CD4-positive, CD25-positive, alpha-beta regulatory T cell (primary cell): ENCODE measurements around the gene CYB5D1. TPM values are rescaled to one million over a fixed set of nuclear protein-coding genes. Genes with fewer than 3 reads are reported as not detected.
A peak's percentile ranks its signal among the peaks of the same experiment; 100 is the strongest.

Experiments
- ATAC-seq, 2 donors: fragments of 150-1000 bp; cut with Tn5 transposase; one replicate each; pipeline ENCODE4 v1.10.0; 2021; ENCODE audit warnings: low read depth in 2 of 2, moderate number of reproducible peaks in 2 of 2, moderate library complexity in 1 of 2
- DNase-seq, 3 donors: peaks; one replicate each; pipeline versions ENCODE4 v3.0.0 to v3.0.0-alpha.2; 2012 to 2022; ENCODE audit warnings: mixed read lengths in 1 of 3
- H3K27ac ChIP-seq: one replicate; pipeline ENCODE4 v1.7.0; 2013; ENCODE audit warnings: mild to moderate bottlenecking, low read length; ENCODE audit not compliant: insufficient read depth, poor library complexity, severe bottlenecking
- H3K27me3 ChIP-seq: one replicate; pipeline ENCODE4 v1.7.0; 2013; ENCODE audit warnings: low read length; ENCODE audit not compliant: control insufficient read depth, insufficient read depth
- H3K36me3 ChIP-seq: one replicate; pipeline ENCODE4 v1.7.0; 2013; ENCODE audit warnings: mild to moderate bottlenecking, low read length, moderate library complexity; ENCODE audit not compliant: control insufficient read depth, insufficient read depth
- H3K4me1 ChIP-seq: 2 replicates; pipeline ENCODE4 v1.7.0; 2013; ENCODE audit warnings: mild to moderate bottlenecking, low read length; ENCODE audit not compliant: insufficient read depth, control insufficient read depth, poor library complexity, severe bottlenecking
- H3K4me3 ChIP-seq: one replicate; pipeline ENCODE4 v1.7.0; 2013; ENCODE audit warnings: low read depth, mild to moderate bottlenecking, low read length, moderate library complexity
- H3K9me3 ChIP-seq, 2 experiments: 1 replicate in 1 of 2; 2 replicates in 1 of 2; pipeline ENCODE4 v1.7.0; 2013; ENCODE audit warnings: low read length in 2 of 2, mild to moderate bottlenecking in 1 of 2, moderate library complexity in 1 of 2; ENCODE audit not compliant: control insufficient read depth in 2 of 2
- H3K27ac Mint-ChIP-seq, 3 donors: one replicate each; pipeline ENCODE4 v1.8.0; 2020 to 2022; ENCODE audit warnings: mild to moderate bottlenecking in 3 of 3, mixed read lengths in 3 of 3, moderate library complexity in 2 of 3
- H3K27me3 Mint-ChIP-seq: one replicate; pipeline ENCODE4 v1.8.0; 2022; ENCODE audit warnings: mild to moderate bottlenecking, mixed read lengths
- H3K36me3 Mint-ChIP-seq: one replicate; pipeline ENCODE4 v1.8.0; 2020; ENCODE audit warnings: mixed read lengths
- H3K4me1 Mint-ChIP-seq, 4 donors: one replicate each; pipeline ENCODE4 v1.8.0; 2020 to 2022; ENCODE audit warnings: mixed read lengths in 4 of 4, mild to moderate bottlenecking in 1 of 4
- H3K4me3 Mint-ChIP-seq, 4 donors: one replicate each; pipeline ENCODE4 v1.8.0; 2020 to 2022; ENCODE audit warnings: mild to moderate bottlenecking in 4 of 4, mixed read lengths in 4 of 4, moderate library complexity in 3 of 4
- H3K9me3 Mint-ChIP-seq, 7 donors: one replicate each; pipeline ENCODE4 v1.8.0; 2020 to 2022; ENCODE audit warnings: mixed read lengths in 7 of 7, mild to moderate bottlenecking in 3 of 7, moderate library complexity in 2 of 7
- polyA plus RNA-seq, 4 donors: library from polyadenylated mRNA; unstranded; fragments of 300-500 nt; fragmentation: Illumina TruSeq; gene quantifications; one replicate each; pipeline ENCODE4 v1.2.3, GENCODE V29; 2021
- total RNA-seq: library from RNA; stranded (reverse); gene quantifications from one replicate; pipeline ENCODE4 v1.2.3, GENCODE V29; 2022

Gene CYB5D1
- total and polyA plus RNA-seq, 5 donors from 2014 or later, result 3.1 to 11.8 (median 5.3) TPM

DNA sequence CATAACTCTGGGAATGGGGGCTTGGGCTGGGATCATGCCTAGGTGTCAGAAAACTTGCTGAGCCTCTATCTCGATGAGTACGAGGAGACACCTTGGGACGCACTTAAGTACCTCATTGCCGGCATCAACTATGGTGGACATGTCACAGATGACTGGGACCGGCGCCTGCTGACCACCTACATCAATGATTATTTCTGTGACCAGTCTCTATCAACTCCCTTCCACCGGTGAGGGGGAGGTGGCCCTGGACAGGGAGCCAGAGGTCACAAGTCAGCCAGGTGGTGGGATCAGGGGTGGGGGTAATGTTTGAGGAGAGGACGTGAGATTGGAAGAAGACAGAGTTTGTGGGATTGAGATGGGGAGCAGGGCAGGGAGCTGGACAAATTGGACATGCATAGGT, 27.2 kb upstream of the CYB5D1 start:
- Histone ChIP-seq H3K27me3 (no peaks in the 10 kb centered on the region), H3K9me3 (no peaks in the 10 kb centered on the region), H3K4me1 (peaks cover 16% of the 10 kb centered on the region), H3K4me3 (no peak overlapping the region), H3K36me3 (no peaks in the 10 kb centered on the region), H3K27ac (no peak overlapping the region)
- H3K36me3 Mint-ChIP-seq, result no peaks in the 10 kb centered on the region
- DNase-seq, result no peak
- H3K9me3 Mint-ChIP-seq, result peaks cover 0 to 1% (median 0%) of the 10 kb centered on the region in 7 donors
- H3K4me3 Mint-ChIP-seq, result peak overlapping the region in 1 of 4 donors; percentile 37
- ATAC-seq, result no peak
- peaks cover 34% of the 10 kb centered on the region for H3K27me3 Mint-ChIP-seq
- no peak overlapping the region for H3K27ac Mint-ChIP-seq
- peaks cover 0 to 9% (median 8%) of the 10 kb centered on the region in 4 donors for H3K4me1 Mint-ChIP-seq

DNA sequence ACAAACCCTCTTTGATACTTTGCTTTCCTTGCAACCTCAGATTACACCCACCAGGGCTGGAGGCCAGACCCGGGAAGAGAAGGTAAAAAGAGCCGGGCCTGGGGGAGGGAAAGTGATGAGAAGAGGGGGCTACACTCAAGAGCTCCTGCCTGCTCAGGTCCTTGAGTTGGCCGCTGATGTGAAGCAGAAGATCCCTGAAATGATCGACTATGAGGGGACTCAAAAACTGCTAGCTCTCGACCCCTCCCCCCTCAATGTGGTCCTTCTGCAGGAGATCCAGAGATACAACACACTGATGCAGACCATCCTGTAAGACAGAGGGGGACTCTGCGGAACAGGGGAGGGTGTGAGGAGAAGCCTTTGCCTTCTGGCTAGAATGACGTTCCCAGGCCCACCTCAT, 26.6 kb upstream of the CYB5D1 start:
- Mint-ChIP-seq H3K36me3 (no peaks in the 10 kb centered on the region), H3K4me3 (peak overlapping the region in 2 of 4 donors; percentile 37 to 58), H3K27ac (no peak overlapping the region), H3K27me3 (peaks cover 34% of the 10 kb centered on the region), H3K9me3 (peaks cover 0 to 1% (median 0%) of the 10 kb centered on the region in 7 donors), H3K4me1 (peaks cover 0 to 12% (median 9%) of the 10 kb centered on the region in 4 donors)
- no peak for DNase-seq
- no peak for ATAC-seq
- H3K9me3 ChIP-seq, result no peaks in the 10 kb centered on the region
- no peaks in the 10 kb centered on the region for H3K36me3 ChIP-seq
- no peaks in the 10 kb centered on the region for H3K27me3 ChIP-seq
- H3K4me1 ChIP-seq, result peaks cover 22% of the 10 kb centered on the region
- no peak overlapping the region for H3K4me3 ChIP-seq
- no peak overlapping the region for H3K27ac ChIP-seq

DNA sequence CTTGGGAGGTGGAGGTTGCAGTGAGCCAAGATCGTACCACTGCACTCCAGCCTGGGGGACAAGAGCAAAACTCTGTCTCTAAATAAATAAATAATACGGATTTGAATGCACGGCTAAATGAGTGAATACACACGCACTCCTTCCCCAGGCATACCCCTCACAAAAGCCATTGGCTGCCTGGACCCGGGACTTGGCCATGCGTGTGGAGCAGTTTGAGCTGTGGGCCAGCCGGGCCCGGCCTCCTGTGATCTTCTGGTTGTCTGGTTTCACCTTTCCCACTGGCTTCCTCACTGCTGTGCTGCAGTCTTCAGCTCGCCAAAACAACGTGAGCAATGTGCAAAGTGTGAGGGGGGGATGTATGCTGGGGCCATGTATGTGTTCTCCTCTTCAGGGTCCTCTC, 25.4 kb upstream of the CYB5D1 start:
- DNase-seq (no peak), ATAC-seq (no peak)
- Mint-ChIP-seq H3K36me3 (no peaks in the 10 kb centered on the region), H3K27me3 (peaks cover 26% of the 10 kb centered on the region), H3K4me3 (peak overlapping the region; percentile 29 to 95 (median 64)), H3K27ac (peak overlapping the region in 1 of 3 donors; percentile 20), H3K9me3 (peaks cover 0 to 1% (median 0%) of the 10 kb centered on the region in 7 donors), H3K4me1 (peaks cover 2 to 24% (median 16%) of the 10 kb centered on the region in 4 donors)
- Histone ChIP-seq H3K4me1 (peaks cover 34% of the 10 kb centered on the region), H3K27ac (no peak overlapping the region), H3K36me3 (no peaks in the 10 kb centered on the region), H3K9me3 (no peaks in the 10 kb centered on the region), H3K27me3 (no peaks in the 10 kb centered on the region), H3K4me3 (no peak overlapping the region)

DNA sequence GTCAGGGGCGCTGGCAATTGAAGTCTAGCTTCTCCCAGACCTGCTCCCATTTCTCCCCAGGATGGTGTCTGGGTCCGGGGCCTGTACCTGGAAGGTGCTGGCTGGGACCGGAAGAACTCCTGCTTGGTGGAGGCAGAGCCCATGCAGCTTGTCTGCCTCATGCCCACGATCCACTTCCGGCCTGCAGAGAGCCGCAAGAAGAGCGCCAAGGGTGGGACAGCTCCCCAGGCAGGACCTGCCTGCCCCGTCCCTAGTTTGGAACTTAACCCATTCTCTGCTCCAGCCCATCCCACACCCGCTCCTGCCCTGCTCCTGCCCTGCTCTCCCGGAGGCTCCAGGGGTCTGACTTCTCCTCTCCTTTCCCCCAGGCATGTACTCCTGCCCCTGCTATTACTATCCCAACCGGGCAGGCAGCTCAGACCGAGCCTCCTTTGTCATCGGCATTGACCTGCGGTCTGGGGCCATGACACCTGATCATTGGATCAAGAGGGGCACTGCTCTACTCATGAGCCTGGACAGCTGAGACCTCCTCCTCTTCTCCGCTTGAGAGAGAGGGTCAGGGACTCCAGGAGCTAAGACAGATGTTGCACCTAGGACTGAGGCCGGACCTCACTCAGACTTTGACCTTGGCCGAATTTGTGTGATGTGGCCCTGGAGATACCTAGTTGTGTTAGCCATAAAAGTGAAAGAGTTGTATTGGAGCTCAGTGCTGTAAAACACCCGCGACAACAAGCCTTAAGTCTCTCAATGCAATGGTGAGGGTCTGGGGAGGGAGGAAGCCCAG, 24.6 kb upstream of the CYB5D1 start:
- Histone ChIP-seq H3K4me1 (peaks cover 40% of the 10 kb centered on the region), H3K27me3 (no peaks in the 10 kb centered on the region), H3K9me3 (no peaks in the 10 kb centered on the region), H3K4me3 (peak overlapping the region; percentile 50), H3K36me3 (no peaks in the 10 kb centered on the region), H3K27ac (peak overlapping the region; percentile 100)
- Mint-ChIP-seq H3K9me3 (peaks cover 0 to 1% (median 0%) of the 10 kb centered on the region in 7 donors), H3K4me1 (peaks cover 5 to 29% (median 20%) of the 10 kb centered on the region in 4 donors), H3K4me3 (peak overlapping the region; percentile 95 to 99 (median 98)), H3K27ac (peak overlapping the region; percentile 87 to 100 (median 96)), H3K36me3 (no peaks in the 10 kb centered on the region), H3K27me3 (peaks cover 19% of the 10 kb centered on the region)
- DNase-seq, result no peak
- ATAC-seq, result no peak

DNA sequence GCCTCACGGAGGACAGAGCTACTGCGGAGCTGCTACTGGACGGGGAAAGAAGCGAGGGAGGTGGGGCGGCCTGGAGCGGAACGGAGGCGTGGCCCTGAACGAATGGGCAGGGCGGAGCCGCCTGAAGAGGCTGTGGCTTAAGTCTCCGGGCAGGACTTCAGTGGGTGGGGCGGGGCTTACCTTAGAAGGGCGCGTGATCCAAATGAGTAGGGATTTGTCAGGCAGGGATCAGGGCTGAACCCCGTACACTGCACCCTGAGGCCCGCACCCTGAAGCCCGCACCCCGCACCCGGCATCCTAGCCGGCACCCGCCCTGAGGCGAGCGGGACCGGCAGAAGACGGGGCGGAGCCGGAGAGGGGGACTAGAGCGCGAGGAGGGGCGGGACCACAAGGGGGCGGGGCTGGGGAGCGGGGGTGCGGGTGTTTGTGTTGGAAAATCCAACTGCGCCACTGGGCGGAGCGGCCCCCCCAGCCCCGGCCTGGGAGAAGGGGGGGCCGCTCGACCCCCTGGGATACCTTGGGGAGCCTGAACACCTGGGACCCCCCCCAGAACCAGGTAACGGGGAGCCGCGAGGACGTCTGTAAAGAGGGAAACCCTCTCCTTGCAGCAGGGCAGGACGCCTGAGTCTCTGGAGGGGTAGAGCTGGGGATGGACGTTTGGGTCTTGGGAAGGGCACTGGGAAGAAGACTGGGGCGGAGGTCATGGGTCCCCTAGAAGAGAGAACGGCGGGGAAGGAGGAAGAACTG, 23.8 kb upstream of the CYB5D1 start, which contains the start of gene KDM6B:
Gene KDM6B (plus strand): TSS at position 423 of the 747 bp plus-strand sequence. CDS start 11,338 bp downstream, outside the sequence.
- Mint-ChIP-seq H3K9me3 (peaks cover 0 to 1% (median 0%) of the 10 kb centered on the region in 7 donors), H3K4me3 (peak within 1 kb of the TSS; percentile 95 to 99 (median 98)), H3K27me3 (peaks cover 19% of the 10 kb centered on the region), H3K27ac (peak within 1 kb of the TSS; percentile 89 to 100 (median 99)), H3K4me1 (peaks cover 5 to 36% (median 26%) of the 10 kb centered on the region in 4 donors), H3K36me3 (no peaks in the 10 kb centered on the region)
- Histone ChIP-seq H3K9me3 (no peaks in the 10 kb centered on the region), H3K4me1 (peaks cover 46% of the 10 kb centered on the region), H3K27ac (peak within 1 kb of the TSS; percentile 100), H3K36me3 (no peaks in the 10 kb centered on the region), H3K27me3 (no peaks in the 10 kb centered on the region), H3K4me3 (peak within 1 kb of the TSS; percentile 86)
- ATAC-seq (peak; percentile 67 to 70), DNase-seq (peak; percentile 83 to 93 (median 89))

DNA sequence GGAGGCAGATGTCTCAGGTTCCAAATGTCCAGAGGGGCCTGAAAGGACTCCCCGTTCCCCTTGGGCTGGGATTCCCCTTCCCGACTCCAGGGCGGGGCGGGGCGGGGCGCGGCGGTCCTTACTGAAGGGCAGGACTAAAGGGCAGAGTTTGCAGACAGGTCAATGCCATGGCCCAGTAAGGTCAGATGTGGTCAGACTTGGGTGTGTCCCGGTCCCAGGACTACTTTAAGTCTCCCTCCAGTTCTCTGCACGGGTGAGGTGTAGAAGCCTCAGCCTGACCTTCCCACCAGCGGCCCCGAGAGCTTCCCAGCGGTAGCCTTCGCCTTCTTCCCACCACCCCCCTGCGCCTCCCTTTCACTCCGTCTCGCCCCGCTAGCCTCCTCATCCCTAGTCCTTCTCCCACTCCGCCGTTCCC, 23.3 kb upstream of the CYB5D1 start:
- Histone ChIP-seq H3K36me3 (no peaks in the 10 kb centered on the region), H3K4me3 (peak overlapping the region; percentile 86), H3K9me3 (no peaks in the 10 kb centered on the region), H3K27me3 (no peaks in the 10 kb centered on the region), H3K27ac (peak overlapping the region; percentile 100), H3K4me1 (peaks cover 52% of the 10 kb centered on the region)
- peak overlapping the region; percentile 89 to 100 (median 99) for H3K27ac Mint-ChIP-seq
- no peaks in the 10 kb centered on the region for H3K36me3 Mint-ChIP-seq
- peaks cover 0 to 1% (median 0%) of the 10 kb centered on the region in 7 donors for H3K9me3 Mint-ChIP-seq
- peak in 1 of 2 donors; percentile 2 for ATAC-seq
- peaks cover 5 to 42% (median 30%) of the 10 kb centered on the region in 4 donors for H3K4me1 Mint-ChIP-seq
- peaks cover 19% of the 10 kb centered on the region for H3K27me3 Mint-ChIP-seq
- peak overlapping the region; percentile 94 to 99 (median 96) for H3K4me3 Mint-ChIP-seq
- DNase-seq, result peak in 1 of 3 donors; percentile 73

DNA sequence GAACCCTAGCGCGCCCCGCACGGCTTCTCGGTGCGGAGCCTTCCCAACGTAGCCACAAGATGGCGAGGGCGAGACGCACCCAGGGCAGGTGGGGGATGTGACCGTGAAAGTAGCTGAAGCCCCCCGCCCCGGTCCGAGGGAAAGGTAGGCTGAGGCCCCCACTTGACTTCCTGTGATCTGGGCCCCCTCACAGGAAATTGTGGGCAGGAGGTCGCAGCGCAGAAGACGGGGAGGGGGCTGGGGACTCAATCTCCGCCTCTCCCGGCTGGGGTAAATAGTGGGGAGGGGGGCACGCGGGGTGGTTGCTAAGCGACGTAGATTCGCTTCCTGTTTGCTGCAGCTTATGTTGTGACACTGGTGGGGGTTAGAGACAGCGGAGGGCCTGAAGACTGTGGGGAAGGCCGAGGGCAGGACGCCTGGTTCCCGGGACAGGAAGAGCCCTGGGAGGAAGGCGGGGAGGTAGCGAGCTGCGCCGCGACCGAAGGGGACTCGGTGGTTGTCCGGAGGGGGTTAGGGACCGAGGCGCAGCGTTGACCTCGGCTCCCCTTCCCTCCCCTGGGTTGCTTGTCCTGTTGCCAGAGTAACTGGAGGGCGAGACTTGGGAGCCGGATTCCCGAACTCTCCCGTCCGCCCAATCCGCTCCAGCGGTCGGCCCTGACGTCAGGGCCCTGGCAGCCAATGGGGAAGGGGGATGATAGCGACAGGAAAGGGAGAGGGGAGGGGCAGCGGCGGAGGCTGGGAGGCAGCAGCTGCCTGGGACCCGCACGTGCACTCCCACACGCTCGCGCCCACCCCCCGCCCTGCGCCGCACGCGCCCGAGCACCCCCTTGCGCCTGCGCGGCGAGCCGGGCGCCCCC, 22.6 kb upstream of the CYB5D1 start:
- Mint-ChIP-seq H3K4me3 (peak overlapping the region; percentile 94 to 99 (median 96)), H3K27me3 (peaks cover 17% of the 10 kb centered on the region), H3K9me3 (peaks cover 0 to 1% (median 0%) of the 10 kb centered on the region in 7 donors), H3K4me1 (peaks cover 5 to 48% (median 36%) of the 10 kb centered on the region in 4 donors), H3K36me3 (no peaks in the 10 kb centered on the region), H3K27ac (peak overlapping the region; percentile 89 to 100 (median 99))
- Histone ChIP-seq H3K9me3 (no peaks in the 10 kb centered on the region), H3K4me3 (peak overlapping the region; percentile 86), H3K27ac (peak overlapping the region; percentile 100), H3K4me1 (peaks cover 59% of the 10 kb centered on the region), H3K27me3 (no peaks in the 10 kb centered on the region), H3K36me3 (no peaks in the 10 kb centered on the region)
- peak; percentile 92 to 94 (median 93) for DNase-seq
- peak; percentile 53 to 55 for ATAC-seq
